ENCODE results near the gene PINLYP. TPM values are rescaled to one million over a fixed set of nuclear protein-coding genes. Genes with fewer than 3 reads are reported as not detected.
A peak's percentile ranks its signal among the peaks of the same experiment; 100 is the strongest.

The PINLYP gene
- total RNA-seq, 1 experiment from 2014 or later = 11.9 TPM

GRCh38 chr19:43569657-43570056, 5.9 kb upstream of the PINLYP start:
- no CpG with 5 or more reads among the region's 5 CpGs for WGBS (ENCODE audit: extremely low coverage, insufficient read length, low lambda C conversion rate)
- Mint-ChIP-seq H3K4me1 (peaks cover 5 to 13% of the 10 kb centered on the region in 2 experiments; a peak in 3 of 4 replicates), H3K36me3 (ENCODE audit: insufficient read depth in 1 of 3, low read depth in 3 of 3) (peaks cover 0 to 24% (median 18%) of the 10 kb centered on the region in 3 experiments; a peak in 6 of 7 replicates), H3K27me3 (ENCODE audit: low read depth) (no peaks in the 10 kb centered on the region), H3K27ac (peak overlapping the region; percentile 34 to 78 (median 62); a peak in 4 of 7 replicates), H3K4me3 (no peak overlapping the region), H3K9me3 (no peaks in the 10 kb centered on the region)
- Histone ChIP-seq H3K14ac (ENCODE audit: insufficient read depth, low read length) (no peak overlapping the region), H3K56ac (ENCODE audit: insufficient read length, low read depth, low read length) (no peak overlapping the region), H3K79me1 (ENCODE audit: insufficient read depth, low read depth, low read length, poor library complexity, severe bottlenecking) (no peaks in the 10 kb centered on the region), H3T11ph (ENCODE audit: low read length) (no peak overlapping the region), H3K27me3 (ENCODE audit: insufficient read depth, low read length) (no peaks in the 10 kb centered on the region), H2AK5ac (ENCODE audit: insufficient read length, low read length) (no peak overlapping the region), H3K4me1 (ENCODE audit: insufficient read depth, low read length) (no peaks in the 10 kb centered on the region), H3K79me2 (ENCODE audit: insufficient read depth, low read length) (no peaks in the 10 kb centered on the region; the same call in 1 of the 2 replicates), H2BK120ac (ENCODE audit: low read depth, low read length, poor library complexity, severe bottlenecking) (no peak overlapping the region), H4K5ac (ENCODE audit: insufficient read length, low read depth, low read length) (no peak overlapping the region), H4K20me1 (ENCODE audit: control insufficient read depth, insufficient read depth, insufficient read length) (no peaks in the 10 kb centered on the region), H3K27ac (ENCODE audit: insufficient read length, low read depth, low read length) (no peak overlapping the region), H3K23me2 (ENCODE audit: insufficient read length, low read depth, low read length, poor library complexity, severe bottlenecking) (peaks cover under 1% of the 10 kb centered on the region), H3K4ac (ENCODE audit: low read depth, low read length) (no peak overlapping the region), H2AFZ (ENCODE audit: low read length) (no peak overlapping the region), H2BK12ac (ENCODE audit: insufficient read length, low read depth, low read length) (no peak overlapping the region), H4K91ac (ENCODE audit: insufficient read length, low read depth, low read length) (no peak overlapping the region), H2BK20ac (ENCODE audit: low read depth, low read length, poor library complexity, severe bottlenecking) (no peak overlapping the region), H2BK15ac (ENCODE audit: low read depth, low read length) (no peak overlapping the region), H3K9me3 (ENCODE audit: control insufficient read depth, low read depth, low read length) (no peaks in the 10 kb centered on the region), H4K8ac (replicated peaks; ENCODE audit: insufficient read length, low read depth, low read length) (no peak overlapping the region), H3K4me2 (ENCODE audit: insufficient read depth, insufficient read length, low read length) (no peak overlapping the region), H3K23ac (ENCODE audit: insufficient read length, low read depth, low read length) (no peak overlapping the region), H3K18ac (ENCODE audit: insufficient read length, low read depth, low read length) (no peak overlapping the region), H2BK5ac (ENCODE audit: insufficient read length, low read length) (no peak overlapping the region), H3K9ac (ENCODE audit: extremely low read depth, insufficient read length, low read length) (no peak overlapping the region)
- no peak for DNase-seq
- no peak for TF ChIP-seq CTCF (conservative IDR thresholded peaks at IDR 0.05)

All from H9 (cell line).